Lower leg skin (tissue), 3 donors: ENCODE measurements around the gene ZSWIM9.
A peak's percentile ranks its signal among the peaks of the same experiment; 100 is the strongest.

ENCODE experiments used
- CTCF ChIP-seq, 3 donors: fragments of 450-650 bp; IDR thresholded peaks; one replicate each; pipeline ENCODE4 v1.5.1; 2016; ENCODE audit warnings: antibody characterized with exemption in 3 of 3, mild to moderate bottlenecking in 3 of 3, moderate library complexity in 2 of 3
- POLR2A ChIP-seq, 2 donors: fragments of 450-650 bp; IDR thresholded peaks; one replicate each; pipeline ENCODE4 v1.6.1; 2016 to 2017; ENCODE audit warnings: antibody characterized with exemption in 2 of 2, mild to moderate bottlenecking in 1 of 2, moderate library complexity in 1 of 2

DNA sequence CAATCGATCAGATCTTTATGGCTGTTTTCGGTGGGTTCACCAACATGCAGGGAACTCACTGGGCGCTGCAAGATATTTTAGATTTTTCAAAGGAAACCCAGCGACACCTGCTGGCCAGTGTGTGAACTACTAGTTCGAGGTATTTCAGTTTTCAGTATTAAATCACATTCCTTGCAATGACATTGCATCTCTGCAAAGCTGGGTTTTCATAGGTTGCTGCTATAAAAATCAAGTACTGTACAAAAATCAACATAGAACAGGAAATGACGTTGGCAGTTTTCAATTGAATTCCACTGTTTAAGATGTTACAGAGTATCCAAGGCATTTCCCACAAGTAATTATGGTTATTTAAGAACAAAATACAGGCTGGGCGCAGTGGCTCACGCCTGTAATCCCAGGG, 17.9 kb upstream of the ZSWIM9 start:
- TF ChIP-seq POLR2A (IDR thresholded peaks at IDR 0.05) (no peak), CTCF (IDR thresholded peaks at IDR 0.05) (peak in 1 of 3 donors; percentile 73)
